Adipocyte (in vitro differentiated cells): Measurements from ENCODE around the gene RAB36.
A peak's percentile ranks its signal among the peaks of the same experiment; 100 is the strongest.
"Not testable (repeated sequence)": the region's sequence is repeated elsewhere in the genome, so short reads cannot be mapped to it uniquely, and the experiment has no call there.

Source experiments
- DNase-seq: peaks from one replicate; pipeline ENCODE4 v3.0.0-alpha.2; 2015; ENCODE audit warnings: low read depth
- H3K27me3 ChIP-seq: replicated peaks from 2 replicates; pipeline ENCODE4 v1.7.0; 2013; ENCODE audit warnings: mild to moderate bottlenecking, low read length, moderate library complexity; ENCODE audit not compliant: control insufficient read depth, insufficient read depth
- H3K36me3 ChIP-seq: 2 replicates; pipeline ENCODE4 v1.7.0; 2013; ENCODE audit warnings: low read length, mild to moderate bottlenecking, moderate library complexity; ENCODE audit not compliant: control insufficient read depth, insufficient read depth, severe bottlenecking
- H3K4me1 ChIP-seq: 2 replicates; pipeline ENCODE4 v1.7.0; 2013; ENCODE audit warnings: mild to moderate bottlenecking, low read length, moderate library complexity; ENCODE audit not compliant: control insufficient read depth, insufficient read depth
- H3K4me3 ChIP-seq: 2 replicates; pipeline ENCODE4 v1.7.0; 2013; ENCODE audit warnings: mild to moderate bottlenecking, low read length, moderate library complexity
- H3K9ac ChIP-seq: 2 replicates; pipeline ENCODE4 v1.7.0; 2013; ENCODE audit warnings: mild to moderate bottlenecking, low read length, moderate library complexity
- H3K9me3 ChIP-seq: 2 replicates; pipeline ENCODE4 v1.7.0; 2013; ENCODE audit warnings: mild to moderate bottlenecking, low read length, moderate library complexity; ENCODE audit not compliant: control insufficient read depth

RAB36 gene

GRCh38 chr22:23133922-23134321 lies 11.4 kb upstream of the RAB36 start:
- Histone ChIP-seq H3K36me3 (no peaks in the 10 kb centered on the region), H3K9me3 (no peaks in the 10 kb centered on the region), H3K27me3 (peaks cover 11% of the 10 kb centered on the region), H3K4me3 (no peak overlapping the region), H3K9ac (no peak overlapping the region), H3K4me1 (peaks cover 3% of the 10 kb centered on the region)
- no peak for DNase-seq

GRCh38 chr22:23136991-23137390 lies 8.3 kb upstream of the RAB36 start:
- not testable (repeated sequence) for H3K9me3 ChIP-seq, H3K36me3 ChIP-seq, H3K4me1 ChIP-seq, H3K27me3 ChIP-seq, DNase-seq, H3K4me3 ChIP-seq, H3K9ac ChIP-seq

GRCh38 chr22:23137468-23137867 lies 7.8 kb upstream of the RAB36 start:
- H3K9me3 ChIP-seq: no peaks in the 10 kb centered on the region
- DNase-seq: no peak
- H3K27me3 ChIP-seq: peaks cover 4% of the 10 kb centered on the region
- H3K9ac ChIP-seq: no peak overlapping the region
- H3K4me1 ChIP-seq: peaks cover 6% of the 10 kb centered on the region
- H3K36me3 ChIP-seq: no peaks in the 10 kb centered on the region
- H3K4me3 ChIP-seq: no peak overlapping the region

- Histone ChIP-seq H3K27me3 (no peaks in the 10 kb centered on the region), H3K4me3 (no peak overlapping the region), H3K9me3 (no peaks in the 10 kb centered on the region), H3K9ac (no peak overlapping the region), H3K4me1 (peaks cover 6% of the 10 kb centered on the region), H3K36me3 (no peaks in the 10 kb centered on the region)
- DNase-seq: no peak
Observed at GRCh38 chr22:23137905-23138561, 7.2 kb upstream of the RAB36 start.

GRCh38 chr22:23138584-23139435 lies 6.5 kb upstream of the RAB36 start:
- no peaks in the 10 kb centered on the region for H3K27me3 ChIP-seq
- H3K9me3 ChIP-seq: no peaks in the 10 kb centered on the region
- no peak overlapping the region for H3K9ac ChIP-seq
- H3K4me1 ChIP-seq: peaks cover 6% of the 10 kb centered on the region
- H3K36me3 ChIP-seq: no peaks in the 10 kb centered on the region
- H3K4me3 ChIP-seq: no peak overlapping the region
- DNase-seq: no peak

GRCh38 chr22:23140385-23140784 lies 4.9 kb upstream of the RAB36 start:
- Histone ChIP-seq H3K9me3 (no peaks in the 10 kb centered on the region), H3K4me1 (peaks cover 7% of the 10 kb centered on the region), H3K27me3 (no peaks in the 10 kb centered on the region), H3K9ac (no peak overlapping the region), H3K4me3 (no peak overlapping the region), H3K36me3 (no peaks in the 10 kb centered on the region)
- no peak for DNase-seq

GRCh38 chr22:23142546-23143105 lies 2.7 kb upstream of the RAB36 start:
- no peak for DNase-seq
- Histone ChIP-seq H3K27me3 (no peaks in the 10 kb centered on the region), H3K9ac (no peak overlapping the region), H3K4me3 (no peak overlapping the region), H3K9me3 (no peaks in the 10 kb centered on the region), H3K4me1 (peaks cover 18% of the 10 kb centered on the region), H3K36me3 (no peaks in the 10 kb centered on the region)

- no peaks in the 10 kb centered on the region for H3K9me3 ChIP-seq
- no peak overlapping the region for H3K4me3 ChIP-seq
- H3K4me1 ChIP-seq: peaks cover 19% of the 10 kb centered on the region
- no peaks in the 10 kb centered on the region for H3K27me3 ChIP-seq
- H3K36me3 ChIP-seq: no peaks in the 10 kb centered on the region
- H3K9ac ChIP-seq: no peak overlapping the region
- DNase-seq: no peak
Observed at GRCh38 chr22:23143119-23143518, 2.2 kb upstream of the RAB36 start.

- H3K9me3 ChIP-seq: no peaks in the 10 kb centered on the region
- H3K4me3 ChIP-seq: no peak overlapping the region
- H3K27me3 ChIP-seq: no peaks in the 10 kb centered on the region
- peaks cover 19% of the 10 kb centered on the region for H3K4me1 ChIP-seq
- peak overlapping the region; percentile 22 for H3K9ac ChIP-seq
- no peaks in the 10 kb centered on the region for H3K36me3 ChIP-seq
- no peak for DNase-seq
Observed at GRCh38 chr22:23144432-23144831, 845 bp upstream of the RAB36 start.

- H3K4me3 ChIP-seq: peak overlapping the region; percentile 79
- DNase-seq: peak; percentile 6
- H3K9ac ChIP-seq: peak overlapping the region; percentile 83
- no peaks in the 10 kb centered on the region for H3K9me3 ChIP-seq
- H3K27me3 ChIP-seq: no peaks in the 10 kb centered on the region
- H3K4me1 ChIP-seq: peaks cover 19% of the 10 kb centered on the region
- H3K36me3 ChIP-seq: no peaks in the 10 kb centered on the region
Observed at GRCh38 chr22:23145878-23146470, 697 bp downstream of the RAB36 start.

- no peaks in the 10 kb centered on the region for H3K36me3 ChIP-seq
- DNase-seq: no peak
- no peak overlapping the region for H3K4me3 ChIP-seq
Observed at GRCh38 chr22:23146478-23147205, 1.4 kb downstream of the RAB36 start.

More at GRCh38 chr22:23146478-23147205, 1.4 kb downstream of the RAB36 start:
- Histone ChIP-seq H3K4me1 (peaks cover 19% of the 10 kb centered on the region), H3K9me3 (no peaks in the 10 kb centered on the region), H3K27me3 (no peaks in the 10 kb centered on the region), H3K9ac (no peak overlapping the region)
